Activated naive CD4-positive, alpha-beta T cell treated with anti-CD3 and anti-CD28 coated beads, Interleukin-2, amount 50 U/mL, for 16 hours (primary cell): Measurements from ENCODE around the gene SDR9C7.
"Not testable (repeated sequence)": the region's sequence is repeated elsewhere in the genome, so short reads cannot be mapped to it uniquely, and the experiment has no call there.

ENCODE experiments used
- DNase-seq: peaks from one replicate; pipeline ENCODE4 v3.0.0-alpha.2; 2020

The SDR9C7 gene

DNA sequence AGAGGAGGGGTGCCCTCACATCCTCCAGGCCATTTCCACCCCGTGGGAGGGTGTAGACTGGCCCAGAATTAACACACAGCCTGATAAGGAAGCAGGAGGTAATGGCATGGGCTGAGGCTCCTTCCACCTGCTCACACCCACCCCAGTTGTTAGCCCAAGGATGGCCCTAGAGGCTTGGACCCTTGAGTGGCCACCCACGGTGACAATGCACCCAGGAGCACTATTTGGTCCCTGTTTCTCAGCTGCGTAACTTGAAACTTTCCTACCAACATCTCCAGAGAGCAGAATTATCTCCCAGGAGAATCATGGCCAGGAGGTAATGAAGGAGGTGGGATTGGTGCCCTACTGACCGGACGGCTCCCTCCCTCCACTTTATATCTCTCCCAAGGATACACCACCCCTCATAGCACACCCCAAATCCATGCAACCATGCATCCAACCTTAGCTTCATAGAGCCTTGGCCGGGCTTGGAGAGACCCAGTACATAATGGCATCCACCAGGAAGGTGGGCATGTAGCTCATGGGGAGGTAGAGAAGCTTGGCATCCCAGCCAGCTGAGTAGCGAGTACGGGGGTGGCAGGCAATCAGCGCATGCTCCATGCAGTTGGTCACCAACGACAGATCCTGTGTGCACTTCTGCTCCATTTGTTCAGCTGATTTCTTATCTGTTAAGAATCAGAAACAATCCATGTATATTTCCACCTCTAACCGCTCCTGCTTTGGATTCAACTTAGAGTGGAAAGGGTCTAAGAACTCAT, 17.6 kb upstream of the SDR9C7 start:
- DNase-seq: no peak

DNA sequence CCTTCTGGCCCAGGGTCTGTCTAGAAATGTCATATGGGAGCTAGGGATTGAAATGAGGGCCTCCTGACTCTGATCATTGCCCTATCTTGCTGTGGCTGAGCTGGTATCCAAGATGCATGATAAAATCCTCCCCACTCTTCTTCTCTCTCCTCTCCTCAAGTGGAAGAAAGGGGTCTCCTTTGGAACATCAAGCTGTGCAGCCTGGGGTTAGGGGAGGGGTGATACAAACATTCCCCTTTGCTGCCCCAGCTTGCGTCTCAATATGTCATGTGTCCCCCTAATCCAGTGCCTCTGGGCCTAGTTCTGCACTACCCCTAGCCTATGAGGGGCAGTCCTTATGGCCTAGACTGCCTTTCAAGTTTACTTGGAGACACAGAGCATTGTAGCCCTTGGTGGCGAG, 14.7 kb upstream of the SDR9C7 start:
- no peak for DNase-seq

DNA sequence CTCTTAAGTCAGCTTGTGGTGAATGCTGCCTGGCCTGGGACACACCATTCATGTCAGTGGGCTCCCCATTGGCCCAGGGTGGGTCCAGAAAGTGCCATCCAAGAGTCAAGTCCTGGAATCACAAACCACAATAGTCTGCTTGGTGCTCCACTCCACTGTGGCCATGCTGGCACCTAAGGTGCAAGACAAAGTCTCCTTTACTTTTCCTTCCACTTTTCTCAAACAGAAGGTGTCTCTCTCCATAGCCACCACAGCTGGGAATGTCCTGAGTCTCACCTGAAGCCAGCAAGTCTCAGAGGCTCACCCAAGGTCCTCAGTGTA, 14.2 kb upstream of the SDR9C7 start:
- DNase-seq: no peak

DNA sequence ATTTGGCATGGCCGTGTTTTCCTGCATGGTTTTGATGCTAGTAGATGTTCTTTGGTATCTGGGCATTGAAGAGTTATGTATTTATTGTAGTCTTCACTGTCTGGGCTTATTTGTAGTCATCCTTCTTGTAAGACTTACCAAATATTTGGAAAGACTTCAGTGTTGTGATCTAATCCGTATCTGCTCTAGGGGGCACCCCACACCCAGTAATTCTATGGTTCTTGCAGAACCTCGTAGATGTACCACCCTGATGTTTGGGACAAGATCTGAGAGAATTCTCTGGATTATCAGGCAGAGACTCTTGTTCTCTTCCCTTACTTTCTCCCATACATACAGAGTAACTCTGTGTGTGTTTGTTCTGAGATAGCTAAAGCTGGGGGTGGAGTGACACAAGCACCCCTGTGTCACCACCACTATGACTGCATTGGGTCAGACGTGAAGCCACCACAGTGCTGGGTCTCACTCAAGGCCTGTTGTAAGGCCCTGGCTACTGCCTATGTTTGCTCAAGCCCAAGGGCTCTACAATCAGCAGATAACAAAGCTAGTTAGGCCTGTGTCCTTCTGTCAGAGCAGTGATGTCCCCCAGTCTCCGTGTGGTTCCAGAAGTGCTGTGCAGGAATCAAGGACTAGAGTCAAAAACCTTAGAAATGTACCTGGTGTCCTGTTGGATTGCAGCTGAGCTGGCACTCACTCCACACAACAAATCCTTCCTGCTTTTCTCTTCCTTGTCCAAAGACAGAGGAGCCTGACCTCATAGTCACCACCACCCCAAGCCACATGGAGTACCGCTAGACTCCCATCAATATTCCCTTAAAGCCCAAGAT, 13.6 kb upstream of the SDR9C7 start:
- DNase-seq: no peak

DNA sequence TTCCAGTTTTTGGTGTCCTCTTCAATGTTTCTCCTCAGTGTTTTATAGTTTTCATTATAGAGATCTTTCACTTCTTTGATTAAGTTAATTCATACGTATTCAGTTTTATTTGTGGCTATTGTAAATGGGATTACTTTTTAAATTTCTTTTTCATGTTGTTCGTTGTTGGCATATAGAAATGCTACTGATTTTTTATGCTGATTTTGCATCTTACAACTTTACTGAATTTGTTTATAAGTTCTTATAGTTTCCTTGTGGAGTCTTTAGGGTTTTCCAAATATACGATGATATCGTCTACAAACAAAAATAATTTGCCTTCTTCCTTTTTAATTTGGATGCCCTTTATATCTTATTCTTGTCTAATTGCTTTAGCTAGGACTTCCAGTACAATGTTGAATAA, 9.7 kb upstream of the SDR9C7 start:
- DNase-seq: no peak

DNA sequence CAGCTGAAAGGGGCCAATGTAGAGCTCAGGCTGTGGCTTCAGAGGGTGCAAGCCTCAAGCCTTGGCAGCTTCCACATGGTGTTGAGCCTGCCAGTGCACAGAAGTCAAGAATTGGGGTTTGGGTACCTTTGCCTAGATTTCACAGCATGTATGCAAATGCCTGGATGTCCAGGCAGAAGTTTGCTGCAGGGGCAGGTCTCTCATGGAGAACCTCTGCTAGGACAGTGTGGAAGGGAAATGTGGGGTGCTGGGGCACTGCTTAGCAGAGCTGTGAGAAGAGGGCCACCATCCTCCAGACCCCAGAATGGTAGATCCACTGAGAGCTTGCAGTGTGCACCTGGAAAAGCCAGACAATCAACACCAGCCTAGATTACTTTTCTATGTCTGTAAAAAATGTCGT, 9.2 kb upstream of the SDR9C7 start:
- not testable (repeated sequence) for DNase-seq

DNA sequence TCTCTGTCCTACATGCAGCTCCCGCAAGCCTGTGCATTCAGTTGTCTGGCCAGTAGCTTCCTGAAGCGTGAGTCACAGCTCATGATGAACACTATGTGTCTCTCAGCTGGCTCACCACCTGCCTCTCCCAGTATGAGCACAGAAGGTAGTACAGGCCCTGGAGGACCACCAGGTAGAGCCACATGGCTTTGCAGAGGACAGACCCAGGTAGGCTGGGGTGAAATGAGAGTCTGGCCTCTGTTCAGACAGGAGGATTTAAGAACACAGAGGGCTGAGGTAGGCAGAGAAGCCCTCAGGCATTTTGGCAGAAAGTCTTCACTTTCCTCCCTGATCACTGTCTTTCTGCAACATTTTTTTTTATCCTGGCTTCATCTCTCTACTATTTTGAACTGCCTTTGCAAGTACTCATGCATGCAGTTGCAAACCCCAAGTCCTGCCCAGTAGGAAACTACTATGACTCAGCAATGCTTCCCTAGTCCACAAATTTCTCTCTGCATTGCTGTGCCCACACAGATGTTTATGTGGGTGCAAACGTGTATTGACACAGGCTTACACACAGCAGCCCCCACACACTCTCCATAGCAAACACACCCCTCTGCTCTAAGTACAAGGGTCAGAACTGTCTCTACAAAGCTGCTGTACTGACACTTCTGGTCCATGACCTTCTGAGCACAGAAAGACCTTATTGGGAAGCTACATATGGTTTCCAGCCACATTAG, 7.2 kb upstream of the SDR9C7 start:
- no peak for DNase-seq

DNA sequence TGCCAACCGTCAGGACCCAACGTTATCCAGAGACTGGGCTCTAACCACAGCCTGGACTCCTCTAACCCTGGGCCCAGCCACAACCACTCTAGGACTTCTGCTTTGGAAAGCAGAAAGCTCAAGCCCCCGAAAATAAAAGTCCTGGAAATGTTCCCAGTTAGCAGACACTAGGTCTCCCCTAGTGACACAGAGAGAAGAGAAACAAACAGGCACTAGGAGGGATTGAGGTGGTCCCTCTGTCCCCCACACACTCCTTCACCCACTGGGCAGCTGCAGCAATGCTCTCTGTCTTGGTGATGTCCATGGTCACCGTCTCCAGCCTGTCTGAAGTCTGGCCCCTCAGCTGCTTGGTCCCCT, 6.7 kb upstream of the SDR9C7 start:
- DNase-seq: not testable (repeated sequence)

DNA sequence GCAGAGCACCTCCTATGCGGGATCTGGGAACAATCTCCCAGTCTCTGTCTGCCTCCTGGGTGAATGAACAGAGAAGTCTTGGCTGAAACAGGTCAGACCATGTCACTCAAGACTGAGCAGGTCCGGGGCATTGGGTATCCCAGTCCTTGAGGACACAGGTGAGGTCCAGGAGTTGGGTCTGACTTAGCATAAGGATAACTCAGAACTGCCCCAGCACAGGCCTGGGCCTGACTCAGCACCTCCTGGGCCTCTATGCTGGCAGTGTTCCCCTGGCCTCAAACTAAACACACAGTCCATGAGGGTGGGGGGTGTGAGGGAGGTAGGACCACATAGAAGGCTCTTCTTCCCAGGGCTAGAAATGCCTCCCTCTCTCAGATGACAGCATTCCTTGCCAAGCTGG, 1.5 kb upstream of the SDR9C7 start:
- no peak for DNase-seq

DNA sequence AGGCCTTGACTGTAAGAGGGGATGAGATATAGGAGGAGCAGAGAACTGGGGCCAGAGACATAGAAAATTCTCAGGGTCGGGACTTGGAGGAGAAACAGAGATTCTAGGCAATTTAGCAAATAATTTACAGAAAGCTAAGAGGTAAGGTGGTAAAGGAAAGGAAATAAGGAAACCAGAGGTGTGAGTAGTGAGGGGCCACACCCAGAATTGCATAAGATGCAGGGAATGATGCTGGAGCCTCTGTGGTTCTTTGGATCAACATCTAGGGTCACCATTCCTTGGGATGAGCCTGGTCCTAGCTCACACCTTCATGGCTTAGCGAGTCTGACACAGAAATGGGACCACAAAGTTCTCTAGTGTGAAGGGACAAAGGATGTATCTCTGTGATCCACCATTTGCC, 949 bp upstream of the SDR9C7 start:
- no peak for DNase-seq

DNA sequence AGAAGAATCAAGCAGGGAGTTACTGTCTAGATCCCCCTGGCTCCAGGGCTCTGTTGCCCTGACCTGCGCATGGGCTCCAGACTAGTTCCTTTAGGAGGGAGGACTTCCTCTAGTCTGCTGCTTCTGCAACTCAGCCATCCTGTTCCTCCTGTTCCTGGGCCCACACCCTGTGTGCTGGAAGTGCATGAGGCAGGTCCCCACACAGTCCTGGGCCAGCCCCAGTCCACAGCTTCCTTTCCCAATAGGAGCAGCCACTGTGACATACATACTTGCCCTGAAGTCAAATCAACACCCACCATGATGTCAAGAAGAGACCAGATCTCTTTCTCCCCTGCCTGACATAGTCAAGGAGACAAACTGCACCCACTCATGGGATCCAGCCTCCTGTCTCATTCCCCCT, 1.3 kb downstream of the SDR9C7 start:
- no peak for DNase-seq

DNA sequence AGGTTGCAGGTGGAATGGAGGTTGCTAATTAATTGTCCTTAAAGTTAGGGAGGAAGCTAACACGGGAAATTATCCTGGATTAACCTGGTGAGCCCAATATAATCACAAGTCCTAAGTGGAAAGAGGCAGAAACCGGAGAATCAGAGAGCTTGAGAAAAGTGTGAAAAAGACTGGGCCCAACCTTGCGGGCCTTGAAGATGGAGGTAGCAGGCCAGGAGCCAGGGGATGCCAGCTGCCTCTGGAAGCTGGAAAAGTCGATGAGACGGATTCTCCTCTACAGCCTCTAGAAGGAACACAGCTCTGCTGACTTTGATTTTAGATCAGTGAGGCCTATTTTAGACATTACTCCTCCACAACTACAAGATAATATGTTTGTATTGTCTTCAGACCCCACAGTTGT, 2.1 kb downstream of the SDR9C7 start:
- DNase-seq: no peak

DNA sequence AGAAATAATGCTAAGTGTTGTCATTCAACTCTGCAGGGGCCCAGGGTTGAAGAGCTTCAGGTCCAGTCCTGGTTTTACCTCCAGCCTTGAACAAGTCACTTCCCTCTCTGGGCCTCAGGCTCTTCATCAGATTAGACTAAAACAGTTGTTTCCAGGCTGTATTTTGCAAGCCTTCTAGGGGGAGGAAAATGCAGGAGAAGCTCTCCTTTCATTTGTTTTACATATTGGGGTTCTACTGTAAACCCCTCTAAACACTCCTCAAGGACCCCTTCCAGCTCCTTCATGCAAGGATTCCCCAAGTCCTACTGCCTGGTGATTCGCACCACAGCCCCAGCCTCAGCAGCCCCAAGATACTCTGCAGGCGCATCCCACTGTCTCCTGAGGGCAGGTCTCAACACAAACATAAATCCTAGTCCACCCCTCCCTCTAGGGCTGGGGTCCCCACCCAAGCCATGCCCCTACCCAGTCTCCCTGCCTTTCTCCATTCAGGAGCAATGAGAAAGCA, 2.7 kb downstream of the SDR9C7 start:
- peak; percentile 23 for DNase-seq

DNA sequence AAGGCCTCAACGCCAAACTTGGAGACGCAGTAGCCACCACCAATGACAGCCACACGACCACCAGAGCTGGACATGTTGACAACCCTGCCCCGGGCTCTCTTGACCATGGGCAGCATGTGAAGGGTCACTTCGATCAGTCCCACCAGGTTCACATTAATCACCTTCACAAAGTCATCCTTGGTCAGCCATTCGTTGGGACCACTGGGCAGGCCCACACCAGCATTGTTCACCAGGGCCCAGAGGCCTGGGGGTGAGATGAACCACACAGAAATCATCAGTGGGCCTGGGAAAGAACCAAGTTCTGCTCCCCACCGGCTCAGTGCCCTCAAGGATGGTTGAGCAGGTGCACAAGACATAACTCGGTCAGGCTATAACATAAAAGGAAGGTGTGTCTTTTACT, 4.0 kb downstream of the SDR9C7 start:
- DNase-seq: no peak

DNA sequence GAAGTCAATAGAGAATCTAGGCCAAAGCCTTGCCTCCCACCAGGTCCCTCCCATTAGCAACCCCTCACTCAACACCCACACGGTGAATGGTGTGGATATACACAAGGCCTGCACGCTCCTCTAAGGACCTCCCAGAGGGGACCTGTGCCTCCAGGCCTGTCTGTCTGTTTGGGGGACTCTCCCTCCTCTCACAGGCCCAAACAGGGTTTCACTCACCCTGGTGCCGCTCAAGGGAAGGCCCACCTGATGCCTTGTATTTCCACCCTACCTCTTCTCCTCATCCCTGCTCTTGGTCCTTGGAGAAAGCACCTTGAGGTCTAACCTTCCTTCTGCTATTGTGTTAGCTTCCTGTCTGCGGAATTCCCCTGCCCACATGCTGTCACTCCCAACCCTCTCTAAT, 4.4 kb downstream of the SDR9C7 start:
- no peak for DNase-seq

DNA sequence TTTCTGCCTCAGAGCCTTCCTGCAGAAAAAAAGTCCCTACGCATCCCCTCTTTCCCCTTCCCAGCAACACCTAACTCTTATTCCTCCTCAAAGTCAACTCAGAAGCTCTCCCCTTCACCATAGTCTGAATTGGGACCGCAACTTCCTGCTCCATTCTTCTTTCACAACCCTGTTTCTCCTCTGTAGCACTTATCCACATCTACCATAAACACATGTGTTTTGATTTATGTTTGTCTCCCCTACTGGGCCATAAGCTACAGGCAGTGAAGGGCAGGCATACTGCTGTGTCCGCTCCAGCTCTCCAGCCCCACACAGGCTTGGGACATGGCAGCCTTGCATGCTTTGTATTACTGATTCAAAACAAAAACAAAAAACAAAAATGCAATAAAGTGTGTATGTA, 5.9 kb downstream of the SDR9C7 start:
- no peak for DNase-seq

DNA sequence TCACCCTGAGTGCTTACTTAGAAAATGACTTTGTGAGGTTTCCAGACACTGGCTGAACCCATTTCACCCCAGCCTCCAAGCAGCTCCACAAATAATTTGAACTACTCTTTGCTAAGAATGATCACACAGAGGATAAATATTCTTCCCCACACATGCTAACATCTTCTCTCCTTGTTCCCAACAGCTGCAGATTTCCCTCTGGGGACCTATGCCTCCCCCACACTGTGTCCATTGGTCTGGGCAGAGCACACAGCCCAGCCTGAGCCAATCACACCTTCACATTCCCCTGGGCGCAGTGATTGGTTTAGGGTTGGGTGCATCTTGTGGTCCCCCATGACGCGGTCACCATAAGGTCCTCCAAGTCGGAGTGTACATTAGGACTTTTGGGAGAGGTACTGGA, 6.9 kb downstream of the SDR9C7 start:
- DNase-seq: no peak

DNA sequence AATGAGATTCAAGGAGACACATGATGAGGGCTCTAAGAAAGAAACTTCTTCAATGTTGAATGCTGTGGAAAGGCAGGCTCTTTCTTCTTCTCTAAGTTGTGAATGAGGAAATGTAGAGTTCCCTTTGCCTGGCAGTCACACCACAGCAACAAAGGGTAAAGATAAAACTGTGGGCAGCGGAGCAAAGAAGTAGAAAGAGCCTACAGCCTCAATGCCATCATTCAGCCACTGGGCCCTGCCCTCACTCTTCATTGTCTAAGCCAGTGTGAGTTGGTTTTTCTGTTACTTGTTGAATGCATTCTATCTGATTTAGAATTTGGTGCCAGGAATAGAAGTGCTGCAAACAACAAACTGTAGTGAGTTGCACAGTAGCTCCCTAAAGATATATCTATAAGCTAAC, 12.2 kb downstream of the SDR9C7 start:
- DNase-seq: no peak

DNA sequence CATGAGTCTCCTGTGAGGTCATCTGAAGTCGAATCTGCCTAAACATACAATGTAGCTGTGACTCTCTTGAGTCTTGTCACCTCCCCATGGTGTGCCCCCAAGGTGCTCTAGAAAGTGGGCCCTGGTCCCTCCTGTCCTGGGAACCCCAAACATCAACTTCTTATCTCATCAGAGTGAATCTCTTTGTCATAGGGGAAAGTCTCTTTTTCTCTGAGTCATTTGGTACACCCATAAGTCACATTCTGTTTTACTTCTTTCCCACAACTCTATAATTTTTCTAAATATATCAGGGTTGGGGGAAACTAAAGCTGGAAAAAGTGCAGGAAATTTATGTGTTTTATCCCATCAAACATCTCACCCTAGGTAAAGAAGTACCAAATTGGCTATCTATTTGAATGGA, 12.9 kb downstream of the SDR9C7 start:
- DNase-seq: no peak

DNA sequence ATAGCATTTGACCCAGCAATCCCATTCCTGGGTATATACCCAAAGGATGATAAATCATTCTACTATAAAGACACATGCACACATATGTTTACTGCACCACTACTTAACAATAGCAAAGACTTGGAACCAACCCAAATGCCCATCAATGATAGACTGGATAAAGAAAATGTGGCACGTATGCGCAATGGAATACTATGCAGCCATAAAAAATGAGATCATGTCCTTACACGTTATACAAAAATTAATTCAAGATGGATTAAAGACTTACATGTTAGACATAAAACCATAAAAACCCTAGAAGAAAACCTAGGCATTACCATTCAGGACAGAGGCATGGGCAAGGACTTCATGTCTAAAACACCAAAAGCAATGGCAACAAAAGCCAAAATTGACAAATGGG, 16.1 kb downstream of the SDR9C7 start:
- DNase-seq: not testable (repeated sequence)

DNA sequence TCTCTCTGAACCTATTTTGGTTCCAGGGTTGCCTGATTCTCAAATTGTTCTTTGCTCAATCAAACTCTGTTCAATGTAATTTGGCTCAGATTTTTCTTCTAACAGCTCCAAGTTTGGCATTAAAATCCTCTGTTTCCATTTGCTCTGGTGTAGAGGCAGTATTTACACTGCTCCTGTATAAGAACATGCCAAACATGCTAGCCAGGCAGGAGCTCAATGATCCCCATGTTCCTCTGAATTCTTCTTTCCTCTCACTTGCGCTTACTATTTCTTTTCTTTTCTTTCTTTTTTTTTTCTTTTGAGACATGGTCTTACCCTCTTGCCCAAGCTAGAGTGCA, 17.2 kb downstream of the SDR9C7 start:
- DNase-seq: no peak

DNA sequence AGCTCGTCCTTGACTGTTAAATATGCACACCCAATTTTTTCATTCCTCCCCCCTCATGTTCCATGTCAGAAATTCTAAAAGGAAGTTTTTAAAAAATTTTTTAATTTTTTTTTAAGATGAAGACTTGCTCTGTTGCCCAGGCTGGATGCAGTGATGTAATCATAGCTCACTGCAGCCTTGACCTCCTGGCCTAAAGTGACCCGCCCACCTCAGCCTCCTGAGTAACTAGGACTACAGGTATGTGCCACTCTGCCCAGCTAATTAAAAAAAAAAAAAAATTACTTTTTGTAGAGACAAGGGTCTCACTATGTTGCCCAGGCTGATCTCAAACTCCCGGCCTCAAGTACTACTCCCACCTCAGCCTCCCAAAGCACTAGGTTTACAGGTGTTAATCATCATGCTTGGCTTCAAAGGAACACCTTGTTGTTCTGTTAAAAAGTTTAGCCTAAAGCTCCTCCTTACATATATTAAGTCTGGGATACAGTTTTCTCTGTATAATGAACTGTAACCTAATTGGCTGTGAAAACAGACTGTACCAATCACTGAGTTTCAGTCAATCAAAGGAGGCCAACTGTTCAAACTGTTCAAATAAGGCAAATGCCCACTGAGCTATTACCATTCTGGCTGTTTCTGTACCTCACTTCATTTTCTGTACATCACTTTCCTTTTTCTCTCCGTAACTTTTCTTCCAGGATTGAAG, 17.8 kb downstream of the SDR9C7 start:
- no peak for DNase-seq

DNA sequence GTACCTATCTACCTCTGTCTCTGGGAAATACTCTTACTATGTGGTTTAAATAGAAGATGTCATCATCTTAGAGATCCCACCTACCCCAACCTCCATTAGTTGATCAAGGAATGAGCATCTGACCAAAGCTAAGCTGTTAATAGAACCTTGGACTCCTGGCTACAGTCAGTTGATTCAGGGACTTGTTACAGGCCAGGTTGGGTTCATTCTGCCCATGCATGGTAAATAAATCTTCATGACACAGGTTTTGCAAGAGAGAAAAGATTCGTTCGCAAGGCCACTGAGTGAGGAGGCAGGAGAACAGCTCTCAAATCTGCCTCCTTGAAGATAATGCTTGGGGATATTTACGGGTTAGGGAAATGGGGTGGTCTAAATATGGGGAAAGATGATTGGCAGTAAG, 19.5 kb downstream of the SDR9C7 start:
- DNase-seq: no peak

DNA sequence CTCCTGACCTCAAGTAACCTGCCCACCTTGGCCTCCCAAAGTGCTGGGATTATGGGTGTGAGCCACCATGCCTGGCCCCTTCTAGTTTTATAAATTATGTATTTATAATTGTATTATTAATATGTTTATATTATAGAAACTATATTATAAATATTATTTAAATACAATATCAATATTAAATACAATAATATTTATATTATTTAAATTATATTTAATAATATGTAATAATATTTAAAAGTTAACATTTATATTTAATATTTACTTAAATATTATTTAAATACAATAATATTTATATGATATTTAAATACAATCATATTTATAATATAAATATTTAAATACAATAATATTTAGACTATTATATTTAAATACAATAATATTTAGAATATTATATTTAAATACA, 20.0 kb downstream of the SDR9C7 start:
- DNase-seq: no peak
